ENCODE measurements around the gene H6PD. TPM values are rescaled to one million over a fixed set of nuclear protein-coding genes. Genes with fewer than 3 reads are reported as not detected.

Gene H6PD
- total and polyA plus RNA-seq, 4 donors: 4.8 to 65.4 (median 40.2) TPM

- DNase-seq (no peak), ATAC-seq (ENCODE audit: low FRiP score) (no peak)
- no peaks in the 10 kb centered on the region for H3K27me3 ChIP-seq (ENCODE audit: control insufficient read depth in 1 of 2, insufficient read depth in 2 of 2, low read length in 1 of 2)
- H3K4me3 ChIP-seq (ENCODE audit: low read length in 2 of 2): no peak overlapping the region
- 6 to 7% methylated on average over 15 of the region's 15 CpGs for WGBS, 2 donors
- H3K4me1 ChIP-seq (ENCODE audit: control insufficient read depth in 1 of 2, insufficient read depth in 2 of 2, low read length in 2 of 2): no peaks in the 10 kb centered on the region
- intact Hi-C loops (cut with DNase I): no loop called here
- no peak overlapping the region for H3K27ac ChIP-seq (ENCODE audit: low read depth in 1 of 2, low read length in 2 of 2)
- no peaks in the 10 kb centered on the region for H3K9me3 ChIP-seq (ENCODE audit: control insufficient read depth, low read length)
- no peaks in the 10 kb centered on the region for H3K36me3 ChIP-seq (ENCODE audit: control insufficient read depth in 1 of 2, insufficient read depth in 2 of 2, low read length in 1 of 2)
Measured at GRCh38 chr1:9202240-9202870, 32.2 kb upstream of the H6PD start.

- intact Hi-C loops (cut with DNase I): no loop called here
- WGBS, 2 donors: 64% methylated on average over 11 of the region's 11 CpGs
- Histone ChIP-seq H3K27me3 (ENCODE audit: control insufficient read depth in 1 of 2, insufficient read depth in 2 of 2, low read length in 1 of 2) (no peaks in the 10 kb centered on the region), H3K4me3 (ENCODE audit: low read length in 2 of 2) (no peak overlapping the region), H3K4me1 (ENCODE audit: control insufficient read depth in 1 of 2, insufficient read depth in 2 of 2, low read length in 2 of 2) (no peaks in the 10 kb centered on the region), H3K36me3 (ENCODE audit: control insufficient read depth in 1 of 2, insufficient read depth in 2 of 2, low read length in 1 of 2) (no peaks in the 10 kb centered on the region), H3K27ac (ENCODE audit: low read depth in 1 of 2, low read length in 2 of 2) (no peak overlapping the region), H3K9me3 (ENCODE audit: control insufficient read depth, low read length) (no peaks in the 10 kb centered on the region)
- ATAC-seq (ENCODE audit: low FRiP score) (no peak), DNase-seq (no peak)
Measured at GRCh38 chr1:9203511-9203982, 31.0 kb upstream of the H6PD start.

GRCh38 chr1:9204156-9204720 lies 30.3 kb upstream of the H6PD start:
- H3K4me3 ChIP-seq (ENCODE audit: low read length in 2 of 2): no peak overlapping the region
- H3K27ac ChIP-seq (ENCODE audit: low read depth in 1 of 2, low read length in 2 of 2): no peak overlapping the region
- H3K36me3 ChIP-seq (ENCODE audit: control insufficient read depth in 1 of 2, insufficient read depth in 2 of 2, low read length in 1 of 2): no peaks in the 10 kb centered on the region
- intact Hi-C loops (cut with DNase I): no loop called here
- no peak for DNase-seq
- no peak for ATAC-seq (ENCODE audit: low FRiP score)
- H3K4me1 ChIP-seq (ENCODE audit: control insufficient read depth in 1 of 2, insufficient read depth in 2 of 2, low read length in 2 of 2): no peaks in the 10 kb centered on the region
- H3K27me3 ChIP-seq (ENCODE audit: control insufficient read depth in 1 of 2, insufficient read depth in 2 of 2, low read length in 1 of 2): no peaks in the 10 kb centered on the region
- no peaks in the 10 kb centered on the region for H3K9me3 ChIP-seq (ENCODE audit: control insufficient read depth, low read length)
- WGBS, 2 donors: 71 to 72% methylated on average over 7 of the region's 7 CpGs

DNA sequence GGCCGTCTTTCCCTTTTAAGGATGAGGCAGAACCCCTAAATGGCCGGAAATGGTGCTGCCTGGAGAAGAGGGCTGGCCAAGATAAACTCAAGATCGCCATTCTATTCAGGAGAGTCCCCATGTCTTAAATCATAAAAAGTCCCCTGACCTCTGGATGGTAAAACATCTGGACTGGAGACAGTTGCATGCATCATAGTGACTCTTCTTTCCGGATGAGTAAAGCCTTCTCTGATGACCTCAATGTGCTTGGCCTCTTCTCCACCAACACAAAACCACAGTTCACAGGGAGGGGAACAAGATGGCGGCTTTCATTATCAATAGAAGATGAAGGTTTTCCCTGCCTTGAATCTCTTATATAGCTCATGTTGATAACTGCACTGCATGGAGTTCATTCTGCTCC lies 27.5 kb upstream of the H6PD start:
- DNase-seq: no peak
- H3K27ac ChIP-seq (ENCODE audit: low read depth in 1 of 2, low read length in 2 of 2): no peak overlapping the region
- no peak for ATAC-seq (ENCODE audit: low FRiP score)
- H3K4me3 ChIP-seq (ENCODE audit: low read length in 2 of 2): no peak overlapping the region
- H3K4me1 ChIP-seq (ENCODE audit: control insufficient read depth in 1 of 2, insufficient read depth in 2 of 2, low read length in 2 of 2): no peaks in the 10 kb centered on the region
- WGBS, 2 donors: 68 to 70% methylated on average over 5 of the region's 5 CpGs
- intact Hi-C loops (cut with DNase I): no loop called here
- H3K9me3 ChIP-seq (ENCODE audit: control insufficient read depth, low read length): no peaks in the 10 kb centered on the region
- no peaks in the 10 kb centered on the region for H3K36me3 ChIP-seq (ENCODE audit: control insufficient read depth in 1 of 2, insufficient read depth in 2 of 2, low read length in 1 of 2)
- H3K27me3 ChIP-seq (ENCODE audit: control insufficient read depth in 1 of 2, insufficient read depth in 2 of 2, low read length in 1 of 2): no peaks in the 10 kb centered on the region

GRCh38 chr1:9207715-9208114 lies 26.9 kb upstream of the H6PD start:
- WGBS, 2 donors: 93 to 97% methylated on average over 5 of the region's 5 CpGs
- H3K36me3 ChIP-seq (ENCODE audit: control insufficient read depth in 1 of 2, insufficient read depth in 2 of 2, low read length in 1 of 2): no peaks in the 10 kb centered on the region
- no peak overlapping the region for H3K4me3 ChIP-seq (ENCODE audit: low read length in 2 of 2)
- H3K4me1 ChIP-seq (ENCODE audit: control insufficient read depth in 1 of 2, insufficient read depth in 2 of 2, low read length in 2 of 2): no peaks in the 10 kb centered on the region
- H3K9me3 ChIP-seq (ENCODE audit: control insufficient read depth, low read length): no peaks in the 10 kb centered on the region
- no peak overlapping the region for H3K27ac ChIP-seq (ENCODE audit: low read depth in 1 of 2, low read length in 2 of 2)
- no peak for ATAC-seq (ENCODE audit: low FRiP score)
- intact Hi-C loops (cut with DNase I): no loop called here
- no peak for DNase-seq
- no peaks in the 10 kb centered on the region for H3K27me3 ChIP-seq (ENCODE audit: control insufficient read depth in 1 of 2, insufficient read depth in 2 of 2, low read length in 1 of 2)

DNA sequence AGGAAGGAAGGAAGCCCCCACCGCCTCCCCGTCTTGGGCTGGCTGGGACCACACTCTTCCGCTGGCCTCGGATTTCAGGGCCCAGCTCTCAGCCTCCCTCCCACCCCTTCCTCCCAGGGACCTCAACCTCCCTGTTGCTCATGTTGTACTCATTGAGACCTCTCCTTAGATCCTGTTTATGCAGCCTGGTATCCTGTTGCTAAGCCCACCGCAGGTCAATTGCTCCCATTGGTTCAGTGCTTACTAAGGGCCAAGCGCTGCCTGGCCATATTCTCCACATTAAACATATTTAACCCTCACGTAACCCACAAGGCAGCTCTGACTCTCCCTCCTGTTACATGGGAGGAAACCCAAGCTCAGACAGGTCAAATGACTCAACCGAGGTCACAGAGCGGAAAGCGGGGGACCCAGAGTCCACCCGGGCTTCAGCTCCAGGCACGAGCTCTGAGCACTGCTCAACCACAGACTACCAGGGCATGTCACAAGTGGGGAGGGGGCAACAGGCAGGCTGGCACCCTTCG lies 23.2 kb upstream of the H6PD start:
- no peak for DNase-seq
- 84% methylated on average over 13 of the region's 13 CpGs for WGBS, 2 donors
- no peak overlapping the region for H3K27ac ChIP-seq (ENCODE audit: low read depth in 1 of 2, low read length in 2 of 2)
- no peaks in the 10 kb centered on the region for H3K36me3 ChIP-seq (ENCODE audit: control insufficient read depth in 1 of 2, insufficient read depth in 2 of 2, low read length in 1 of 2)
- ATAC-seq (ENCODE audit: low FRiP score): no peak
- H3K4me3 ChIP-seq (ENCODE audit: low read length in 2 of 2): no peak overlapping the region
- no peaks in the 10 kb centered on the region for H3K4me1 ChIP-seq (ENCODE audit: control insufficient read depth in 1 of 2, insufficient read depth in 2 of 2, low read length in 2 of 2)
- intact Hi-C loops (cut with DNase I): no loop called here
- H3K27me3 ChIP-seq (ENCODE audit: control insufficient read depth in 1 of 2, insufficient read depth in 2 of 2, low read length in 1 of 2): no peaks in the 10 kb centered on the region
- H3K9me3 ChIP-seq (ENCODE audit: control insufficient read depth, low read length): no peaks in the 10 kb centered on the region

DNA sequence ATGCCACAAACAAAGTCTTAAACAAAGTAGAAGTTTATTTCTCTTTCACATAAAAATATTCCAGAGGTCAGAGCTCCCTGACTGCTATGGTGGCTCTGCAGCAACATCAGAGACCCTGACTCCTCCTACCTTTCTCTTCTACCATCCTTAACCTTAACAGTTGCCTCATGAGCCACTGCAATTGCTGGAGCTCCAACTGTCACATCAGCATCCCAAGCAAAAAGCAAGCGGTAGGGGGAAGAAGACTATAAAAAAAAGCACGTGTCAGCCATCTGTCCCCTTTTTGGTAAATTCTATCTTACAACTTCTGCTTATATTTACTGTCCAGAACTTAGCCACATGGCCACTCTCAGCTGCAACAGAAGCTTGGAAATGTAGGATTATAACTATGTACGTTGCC lies 21.8 kb upstream of the H6PD start:
- Histone ChIP-seq H3K36me3 (ENCODE audit: control insufficient read depth in 1 of 2, insufficient read depth in 2 of 2, low read length in 1 of 2) (no peaks in the 10 kb centered on the region), H3K4me3 (ENCODE audit: low read length in 2 of 2) (no peak overlapping the region), H3K27me3 (ENCODE audit: control insufficient read depth in 1 of 2, insufficient read depth in 2 of 2, low read length in 1 of 2) (no peaks in the 10 kb centered on the region), H3K4me1 (ENCODE audit: control insufficient read depth in 1 of 2, insufficient read depth in 2 of 2, low read length in 2 of 2) (no peaks in the 10 kb centered on the region), H3K27ac (ENCODE audit: low read depth in 1 of 2, low read length in 2 of 2) (no peak overlapping the region), H3K9me3 (ENCODE audit: control insufficient read depth, low read length) (no peaks in the 10 kb centered on the region)
- no peak for DNase-seq
- no peak for ATAC-seq (ENCODE audit: low FRiP score)
- WGBS, 2 donors: 83 to 88% methylated on average over 3 of the region's 3 CpGs
- intact Hi-C loops (cut with DNase I): no loop called here

- Histone ChIP-seq H3K4me3 (ENCODE audit: low read length in 2 of 2) (no peak overlapping the region), H3K36me3 (ENCODE audit: control insufficient read depth in 1 of 2, insufficient read depth in 2 of 2, low read length in 1 of 2) (no peaks in the 10 kb centered on the region), H3K9me3 (ENCODE audit: control insufficient read depth, low read length) (no peaks in the 10 kb centered on the region), H3K27ac (ENCODE audit: low read depth in 1 of 2, low read length in 2 of 2) (no peak overlapping the region), H3K27me3 (ENCODE audit: control insufficient read depth in 1 of 2, insufficient read depth in 2 of 2, low read length in 1 of 2) (no peaks in the 10 kb centered on the region), H3K4me1 (ENCODE audit: control insufficient read depth in 1 of 2, insufficient read depth in 2 of 2, low read length in 2 of 2) (no peaks in the 10 kb centered on the region)
- 87 to 92% methylated on average over 10 of the region's 10 CpGs for WGBS, 2 donors
- DNase-seq (no peak), ATAC-seq (ENCODE audit: low FRiP score) (no peak)
- intact Hi-C loops (cut with DNase I): no loop called here
Measured at GRCh38 chr1:9213956-9214355, 20.6 kb upstream of the H6PD start.

DNA sequence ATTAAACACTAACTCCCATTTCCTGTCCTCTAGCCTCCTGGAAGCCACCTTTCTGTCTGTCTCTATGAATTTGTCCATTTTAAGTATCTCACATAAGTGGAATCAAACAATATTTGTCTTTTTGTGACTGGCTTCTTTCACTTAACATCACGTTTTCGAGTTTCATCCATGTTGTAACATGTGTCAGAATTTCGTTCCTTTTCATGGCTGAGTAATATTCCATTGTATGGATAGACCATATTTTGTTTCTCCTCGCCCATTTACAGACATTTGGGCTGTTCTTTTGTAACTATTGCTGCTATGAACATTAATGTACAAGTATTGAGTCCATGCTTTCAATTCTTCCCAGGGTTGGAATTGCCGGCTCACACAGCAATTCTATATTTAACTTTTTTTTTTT lies 15.7 kb upstream of the H6PD start:
- no peaks in the 10 kb centered on the region for H3K9me3 ChIP-seq (ENCODE audit: control insufficient read depth, low read length)
- intact Hi-C loops (cut with DNase I): no loop called here
- ATAC-seq (ENCODE audit: low FRiP score) (no peak), DNase-seq (no peak)
- no peaks in the 10 kb centered on the region for H3K27me3 ChIP-seq (ENCODE audit: control insufficient read depth in 1 of 2, insufficient read depth in 2 of 2, low read length in 1 of 2)
- H3K27ac ChIP-seq (ENCODE audit: low read depth in 1 of 2, low read length in 2 of 2): no peak overlapping the region
- H3K36me3 ChIP-seq (ENCODE audit: control insufficient read depth in 1 of 2, insufficient read depth in 2 of 2, low read length in 1 of 2): no peaks in the 10 kb centered on the region
- no peak overlapping the region for H3K4me3 ChIP-seq (ENCODE audit: low read length in 2 of 2)
- 57 to 70% methylated on average over 5 of the region's 5 CpGs for WGBS, 2 donors
- H3K4me1 ChIP-seq (ENCODE audit: control insufficient read depth in 1 of 2, insufficient read depth in 2 of 2, low read length in 2 of 2): no peaks in the 10 kb centered on the region

Data from aorta (tissue), 5 donors.